Parathyroid adenoma (tissue), 2 donors: ENCODE results near the gene NCOA3.

Source experiments
- H2AFZ ChIP-seq: fragments of 300-600 bp; sonication (generic); one replicate; pipeline ENCODE4 v1.7.0; 2017; ENCODE audit warnings: antibody characterized with exemption, mild to moderate bottlenecking
- H3K27ac ChIP-seq: fragments of 300-600 bp; sonication (generic); one replicate; pipeline ENCODE4 v1.7.0; 2017
- H3K27me3 ChIP-seq: fragments of 300-600 bp; sonication (generic); one replicate; pipeline ENCODE4 v1.7.0; 2017; ENCODE audit warnings: low read length; ENCODE audit not compliant: control insufficient read depth, insufficient read depth
- H3K36me3 ChIP-seq: fragments of 300-600 bp; sonication (generic); one replicate; pipeline ENCODE4 v1.7.0; 2017; ENCODE audit warnings: low read length; ENCODE audit not compliant: control insufficient read depth, insufficient read depth
- H3K4me1 ChIP-seq: fragments of 300-600 bp; sonication (generic); one replicate; pipeline ENCODE4 v1.7.0; 2017; ENCODE audit warnings: control low read depth
- H3K4me2 ChIP-seq: fragments of 300-600 bp; sonication (generic); one replicate; pipeline ENCODE4 v1.7.0; 2017; ENCODE audit warnings: low read length
- H3K4me3 ChIP-seq: fragments of 300-600 bp; sonication (generic); one replicate; pipeline ENCODE4 v1.7.0; 2017; ENCODE audit warnings: low read depth, low read length
- H3K79me2 ChIP-seq: fragments of 300-600 bp; sonication (generic); one replicate; pipeline ENCODE4 v1.7.0; 2017; ENCODE audit warnings: control low read depth
- H3K9ac ChIP-seq: fragments of 300-600 bp; sonication (generic); one replicate; pipeline ENCODE4 v1.7.0; 2017; ENCODE audit warnings: mild to moderate bottlenecking
- H3K9me3 ChIP-seq: fragments of 300-600 bp; sonication (generic); one replicate; pipeline ENCODE4 v1.7.0; 2017; ENCODE audit warnings: low read length; ENCODE audit not compliant: control insufficient read depth
- TF ChIP-seq, protein P1 (sequence below): fragments of 300-600 bp; sonication (generic); IDR thresholded peaks from one replicate; pipeline ENCODE4 v1.7.0; 2017; ENCODE audit warnings: antibody characterized with exemption, mild to moderate bottlenecking
- donor health status: primary hyperparathyroidism.

The NCOA3 gene

DNA sequence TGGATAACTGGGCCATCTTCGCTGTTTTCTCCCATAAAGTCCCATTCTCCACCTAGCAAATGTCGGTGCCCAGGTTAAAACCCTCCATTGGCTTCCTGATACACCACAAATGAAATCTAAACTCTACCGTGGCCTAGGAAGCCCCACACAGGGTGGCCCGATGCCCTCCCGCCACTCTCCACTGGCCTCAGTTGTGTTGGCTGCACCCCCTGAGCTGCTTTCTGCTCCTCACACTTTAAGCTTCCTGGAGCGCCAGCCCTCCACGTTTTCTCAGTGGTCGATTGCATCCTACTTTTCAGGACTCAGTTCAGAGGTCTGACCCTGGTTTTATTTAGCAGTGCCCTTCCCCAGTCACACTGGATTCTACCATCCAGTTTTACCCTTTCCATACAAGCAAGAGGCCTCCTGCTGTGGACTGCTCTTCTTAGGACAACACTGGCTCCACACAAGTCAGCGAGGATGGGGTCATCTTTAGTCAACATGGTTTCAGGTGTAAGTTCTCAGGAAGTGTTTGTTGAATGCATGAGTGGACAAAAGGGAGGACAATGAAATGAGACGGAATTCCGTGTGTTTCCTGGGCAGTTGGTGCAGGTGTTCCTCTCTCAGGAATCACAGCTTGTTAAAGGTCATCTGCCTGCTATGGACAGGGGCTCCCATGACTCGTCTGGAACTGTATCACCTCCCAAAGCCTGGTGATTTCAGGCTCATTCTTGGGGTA is 159.5 kb downstream of the NCOA3 start:
- Histone ChIP-seq H3K27ac (no peak overlapping the region), H3K4me2 (no peak overlapping the region), H3K36me3 (no peaks in the 10 kb centered on the region), H3K4me1 (peaks cover 27% of the 10 kb centered on the region), H3K9me3 (no peaks in the 10 kb centered on the region), H3K79me2 (no peaks in the 10 kb centered on the region), H2AFZ (no peak overlapping the region), H3K27me3 (no peaks in the 10 kb centered on the region), H3K4me3 (no peak overlapping the region), H3K9ac (no peak overlapping the region)
- TF ChIP-seq, protein P1, sequence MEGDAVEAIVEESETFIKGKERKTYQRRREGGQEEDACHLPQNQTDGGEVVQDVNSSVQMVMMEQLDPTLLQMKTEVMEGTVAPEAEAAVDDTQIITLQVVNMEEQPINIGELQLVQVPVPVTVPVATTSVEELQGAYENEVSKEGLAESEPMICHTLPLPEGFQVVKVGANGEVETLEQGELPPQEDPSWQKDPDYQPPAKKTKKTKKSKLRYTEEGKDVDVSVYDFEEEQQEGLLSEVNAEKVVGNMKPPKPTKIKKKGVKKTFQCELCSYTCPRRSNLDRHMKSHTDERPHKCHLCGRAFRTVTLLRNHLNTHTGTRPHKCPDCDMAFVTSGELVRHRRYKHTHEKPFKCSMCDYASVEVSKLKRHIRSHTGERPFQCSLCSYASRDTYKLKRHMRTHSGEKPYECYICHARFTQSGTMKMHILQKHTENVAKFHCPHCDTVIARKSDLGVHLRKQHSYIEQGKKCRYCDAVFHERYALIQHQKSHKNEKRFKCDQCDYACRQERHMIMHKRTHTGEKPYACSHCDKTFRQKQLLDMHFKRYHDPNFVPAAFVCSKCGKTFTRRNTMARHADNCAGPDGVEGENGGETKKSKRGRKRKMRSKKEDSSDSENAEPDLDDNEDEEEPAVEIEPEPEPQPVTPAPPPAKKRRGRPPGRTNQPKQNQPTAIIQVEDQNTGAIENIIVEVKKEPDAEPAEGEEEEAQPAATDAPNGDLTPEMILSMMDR, result no peak

- Histone ChIP-seq H3K79me2 (no peaks in the 10 kb centered on the region), H3K4me2 (no peak overlapping the region), H3K4me3 (no peak overlapping the region), H3K36me3 (no peaks in the 10 kb centered on the region), H3K9me3 (no peaks in the 10 kb centered on the region), H3K4me1 (peaks cover 27% of the 10 kb centered on the region), H2AFZ (no peak overlapping the region), H3K27ac (no peak overlapping the region), H3K9ac (no peak overlapping the region), H3K27me3 (no peaks in the 10 kb centered on the region)
- TF ChIP-seq, protein P1, result no peak
These were observed 160.0 kb downstream of the NCOA3 start for GRCh38 chr20:47661714-47662113.

- no peak overlapping the region for H3K9ac ChIP-seq
- H3K4me1 ChIP-seq, result peaks cover 27% of the 10 kb centered on the region
- H3K4me3 ChIP-seq, result no peak overlapping the region
- H3K36me3 ChIP-seq, result no peaks in the 10 kb centered on the region
- no peak overlapping the region for H3K4me2 ChIP-seq
- TF ChIP-seq, protein P1, result no peak
- no peaks in the 10 kb centered on the region for H3K27me3 ChIP-seq
- H2AFZ ChIP-seq, result no peak overlapping the region
- H3K27ac ChIP-seq, result no peak overlapping the region
- no peaks in the 10 kb centered on the region for H3K79me2 ChIP-seq
- H3K9me3 ChIP-seq, result no peaks in the 10 kb centered on the region
These were observed 161.0 kb downstream of the NCOA3 start for GRCh38 chr20:47662483-47663353.

DNA sequence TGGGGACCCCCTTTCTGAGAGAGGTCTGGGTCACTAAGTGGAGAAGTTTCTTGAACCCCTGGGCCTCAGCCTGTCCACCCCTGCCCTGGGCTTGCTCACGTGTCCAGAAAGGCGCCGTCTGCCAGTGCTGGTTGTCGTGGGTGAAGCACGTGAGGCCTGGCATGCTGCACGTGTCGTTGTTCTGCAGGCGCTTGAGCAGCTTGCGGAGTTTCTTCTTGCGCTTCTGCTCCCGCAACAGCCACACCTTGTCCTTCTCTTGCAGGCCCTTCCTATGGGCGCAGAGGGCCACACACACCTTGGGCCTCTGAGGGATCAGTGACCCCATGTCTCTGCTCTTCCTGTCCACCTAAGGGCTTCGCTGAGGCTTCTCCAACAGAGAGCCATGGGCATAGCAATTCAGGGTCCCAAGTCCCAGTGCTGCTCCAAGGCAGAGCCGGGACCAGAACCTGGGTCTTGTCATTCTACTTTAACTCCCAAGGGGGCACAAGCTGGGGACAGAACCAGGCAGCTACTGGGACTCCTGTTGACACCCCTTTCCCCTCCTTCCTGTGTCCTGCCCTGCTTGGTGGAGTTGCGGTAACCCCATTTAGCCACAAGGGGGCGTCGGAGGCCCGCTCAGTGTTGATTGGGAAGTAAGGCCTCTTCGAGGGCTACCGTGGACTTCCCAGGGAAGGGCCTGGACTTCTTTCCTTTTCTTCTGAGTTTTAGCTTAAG is 161.8 kb downstream of the NCOA3 start:
- TF ChIP-seq, protein P1, result peak; percentile 98
- peak overlapping the region; percentile 52 for H2AFZ ChIP-seq
- H3K9me3 ChIP-seq, result no peaks in the 10 kb centered on the region
- peaks cover 20% of the 10 kb centered on the region for H3K4me1 ChIP-seq
- H3K79me2 ChIP-seq, result no peaks in the 10 kb centered on the region
- no peak overlapping the region for H3K4me3 ChIP-seq
- H3K27ac ChIP-seq, result no peak overlapping the region
- H3K27me3 ChIP-seq, result no peaks in the 10 kb centered on the region
- no peaks in the 10 kb centered on the region for H3K36me3 ChIP-seq
- no peak overlapping the region for H3K4me2 ChIP-seq
- H3K9ac ChIP-seq, result no peak overlapping the region
